G401.6 (cell line): Measurements from ENCODE around the gene EPHB1.
"Not testable (repeated sequence)": the region's sequence is repeated elsewhere in the genome, so short reads cannot be mapped to it uniquely, and the experiment has no call there.

ENCODE experiments used
- FAIRE-seq: peaks from 2 replicates; lab custom pipeline; 2012; peaks lifted over from hg19 to GRCh38; lab: Jason Lieb, UNC

The EPHB1 gene

GRCh38 chr3:135218304-135218703 is 423.2 kb downstream of the EPHB1 start:
- FAIRE-seq: no peak

DNA sequence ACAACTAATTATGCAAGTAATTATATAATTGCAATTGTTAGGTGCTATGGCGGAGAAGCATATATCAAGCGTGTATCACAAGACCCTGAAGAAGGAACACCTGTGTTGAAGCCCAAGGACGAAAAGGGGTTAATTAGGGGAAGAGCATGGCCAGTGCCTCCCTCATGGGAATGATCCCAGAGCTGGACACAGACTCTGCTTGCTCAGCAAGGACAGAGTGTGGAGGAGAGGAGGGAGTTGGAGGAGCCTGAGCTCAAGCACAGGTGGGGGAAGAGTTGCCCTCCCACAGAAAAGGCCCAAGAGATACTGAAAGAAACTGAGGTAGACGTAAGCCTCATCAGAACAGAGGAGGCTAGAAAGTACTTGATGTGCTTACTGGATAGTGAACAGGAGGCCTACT is 423.7 kb downstream of the EPHB1 start:
- no peak for FAIRE-seq

- FAIRE-seq: no peak
These were observed 429.8 kb downstream of the EPHB1 start for GRCh38 chr3:135224815-135225362.

- FAIRE-seq: no peak
These were observed 431.0 kb downstream of the EPHB1 start for GRCh38 chr3:135226057-135226456.

- no peak for FAIRE-seq
These were observed 433.1 kb downstream of the EPHB1 start for GRCh38 chr3:135228201-135228600.

DNA sequence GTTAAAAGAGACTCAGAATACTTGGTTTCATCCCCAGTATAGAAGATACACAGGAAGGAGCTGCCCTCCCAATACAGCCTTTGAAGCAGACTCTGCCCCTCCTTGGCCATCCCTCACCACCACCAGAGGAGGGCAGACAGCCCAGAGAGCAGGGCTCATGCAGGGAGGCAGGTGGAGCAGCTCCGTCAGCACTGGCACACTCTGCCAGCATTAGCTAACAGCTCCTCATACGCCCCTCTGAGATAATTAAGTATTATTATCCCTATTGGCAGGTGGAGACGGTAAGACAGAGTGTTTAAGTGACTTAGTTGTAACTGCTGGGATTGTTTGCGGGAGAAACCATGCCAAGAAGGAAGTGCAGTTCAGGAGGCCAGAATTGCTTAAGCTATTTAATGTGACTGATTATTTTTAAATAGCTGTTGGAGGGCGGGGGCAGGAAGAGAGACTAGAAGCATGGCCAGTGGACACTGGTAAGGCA is 434.0 kb downstream of the EPHB1 start:
- FAIRE-seq: no peak

DNA sequence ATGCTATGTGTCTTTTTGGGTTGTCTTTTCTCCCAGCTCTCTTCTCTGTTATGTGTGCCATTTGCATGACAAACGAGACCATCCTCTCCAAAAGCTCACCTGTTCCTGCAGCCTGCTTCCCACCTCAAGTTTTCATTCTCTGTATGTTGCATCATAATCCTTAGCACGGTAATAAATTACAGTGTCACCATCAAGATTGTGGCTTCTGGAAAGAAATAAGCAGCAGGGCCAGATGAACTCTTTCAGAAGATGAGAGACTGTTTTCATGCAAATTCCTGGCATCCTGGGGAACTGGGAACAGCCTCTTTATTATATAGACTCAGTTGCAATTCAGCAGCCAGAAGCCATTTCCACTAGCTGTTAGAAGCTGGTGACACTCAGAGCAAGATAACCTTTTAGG is 436.7 kb downstream of the EPHB1 start:
- no peak for FAIRE-seq

DNA sequence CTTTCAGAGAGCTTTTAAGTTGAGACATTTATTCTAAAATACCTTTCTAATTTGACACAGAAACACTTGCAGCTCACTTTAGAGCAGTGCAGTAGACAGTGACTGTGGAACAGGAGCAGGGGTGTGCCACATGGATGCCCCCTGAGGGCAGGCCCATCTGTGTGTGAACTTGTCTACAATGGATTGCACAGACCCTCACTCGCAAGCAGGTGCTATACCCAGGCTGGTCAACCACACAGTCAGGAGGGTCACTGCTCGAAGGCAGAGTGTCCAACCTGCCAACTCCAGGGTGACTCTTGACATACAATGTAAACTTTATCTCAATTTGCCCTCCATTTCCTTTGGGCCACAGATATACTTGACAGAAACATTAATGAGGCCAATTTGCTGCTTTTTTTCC is 437.2 kb downstream of the EPHB1 start:
- no peak for FAIRE-seq

DNA sequence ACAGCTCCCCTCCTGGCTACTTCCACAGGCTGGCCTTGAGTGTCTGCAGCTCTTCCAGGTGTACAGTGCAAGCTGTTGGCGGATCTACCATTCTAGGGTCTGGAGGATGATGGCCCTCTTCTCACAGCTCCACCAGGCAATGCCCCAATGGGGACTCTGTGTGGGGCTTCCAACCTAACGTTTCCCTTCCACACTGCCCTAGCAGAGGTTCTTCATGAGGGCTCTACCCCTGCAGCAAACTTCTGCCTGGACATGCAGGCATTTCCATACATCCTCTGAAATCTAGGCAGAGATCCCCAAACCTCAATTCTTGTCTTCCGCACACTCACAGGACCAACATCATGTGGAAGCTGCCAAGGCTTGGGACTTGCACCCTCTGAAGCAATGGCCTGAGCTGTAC is 438.4 kb downstream of the EPHB1 start:
- not testable (repeated sequence) for FAIRE-seq

DNA sequence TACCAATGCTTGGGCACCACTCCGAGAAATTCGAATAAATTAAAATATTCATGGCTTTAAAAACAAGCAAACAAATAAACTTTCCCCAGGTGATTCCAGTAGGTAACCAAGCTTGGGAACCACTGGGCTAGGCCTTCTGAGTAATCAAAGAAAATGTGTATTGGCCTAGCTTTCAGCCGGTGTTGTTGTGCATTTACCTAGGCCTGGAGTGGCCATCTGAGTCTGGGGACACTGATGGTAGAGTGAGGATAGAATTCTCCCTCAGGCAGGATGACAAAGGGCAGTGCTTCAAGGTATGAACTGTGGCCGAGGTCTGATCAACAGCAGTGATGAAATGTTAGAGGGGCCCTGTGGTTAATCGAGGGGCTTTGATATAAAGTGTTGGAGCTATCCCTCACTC is 440.5 kb downstream of the EPHB1 start:
- FAIRE-seq: no peak

GRCh38 chr3:135237371-135238143 is 442.5 kb downstream of the EPHB1 start:
- no peak for FAIRE-seq

GRCh38 chr3:135238236-135238830 is 443.3 kb downstream of the EPHB1 start:
- FAIRE-seq: no peak

DNA sequence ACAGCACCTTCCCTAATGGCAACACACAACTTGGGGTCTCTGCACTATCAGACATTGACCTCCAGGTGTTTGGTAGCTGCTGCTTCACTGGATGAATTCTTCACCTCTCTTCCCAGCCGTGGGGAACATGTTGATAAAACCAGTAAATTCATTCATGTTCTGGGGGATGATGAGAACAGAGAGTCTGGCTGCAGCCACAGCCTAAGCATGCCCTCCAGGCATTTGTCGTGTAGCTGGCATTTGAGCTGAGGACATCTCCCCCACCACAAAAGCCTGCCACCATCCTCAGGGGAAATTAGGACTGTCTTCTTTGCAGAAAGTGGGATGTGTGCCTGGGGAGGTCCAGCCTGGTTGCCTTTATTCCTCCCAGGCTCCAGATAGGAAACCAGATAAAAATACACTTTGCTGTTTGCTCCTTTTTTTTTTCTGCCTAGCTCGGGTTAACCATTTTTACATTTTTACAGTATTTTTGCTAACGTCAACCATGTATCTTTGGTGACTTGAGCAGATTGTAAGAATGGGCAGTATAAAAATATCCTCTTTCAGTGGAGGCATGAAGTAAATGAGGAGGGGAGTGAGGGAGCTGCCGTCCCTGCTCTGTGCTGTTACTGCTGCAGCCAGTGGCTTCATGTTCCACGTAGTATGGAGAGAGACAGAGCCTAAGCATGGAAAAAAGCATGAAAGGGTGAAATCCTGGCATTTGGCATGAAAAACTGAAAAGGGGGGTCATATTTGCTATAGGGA is 444.0 kb downstream of the EPHB1 start:
- FAIRE-seq: no peak

DNA sequence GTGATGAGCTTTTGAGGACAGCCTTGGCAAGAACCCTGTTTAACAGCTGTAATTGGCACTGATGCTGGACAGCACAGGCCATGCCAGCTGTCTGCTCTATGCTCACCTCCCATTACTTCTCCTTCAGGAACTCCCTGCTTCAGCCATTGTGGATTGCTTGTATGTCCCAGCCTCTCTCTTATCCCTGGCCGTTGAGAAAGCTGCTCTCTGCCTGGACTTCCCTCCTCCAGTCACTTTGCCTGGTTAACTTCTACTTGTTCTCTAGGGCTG is 444.5 kb downstream of the EPHB1 start:
- no peak for FAIRE-seq

DNA sequence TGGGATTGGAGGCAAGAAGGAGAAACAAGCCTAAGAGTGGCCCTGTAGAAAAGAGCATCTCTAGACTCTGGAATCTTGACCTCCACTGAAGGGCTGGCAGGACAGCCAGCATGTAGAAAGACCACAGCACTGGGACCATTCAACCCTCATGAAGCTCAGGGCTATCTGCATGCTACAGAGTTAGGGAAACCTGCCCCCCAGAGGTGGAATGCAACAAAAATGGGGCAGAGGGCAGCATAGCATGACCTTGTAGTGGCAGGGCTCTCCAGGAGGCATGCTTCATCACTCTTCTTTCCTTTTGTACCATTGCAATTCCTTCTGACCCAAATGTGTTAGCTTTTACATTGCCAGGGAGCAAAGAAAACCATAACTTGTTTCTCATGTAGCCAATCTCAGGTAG is 445.4 kb downstream of the EPHB1 start:
- FAIRE-seq: no peak

- no peak for FAIRE-seq
These were observed 447.2 kb downstream of the EPHB1 start for GRCh38 chr3:135242285-135242684.

DNA sequence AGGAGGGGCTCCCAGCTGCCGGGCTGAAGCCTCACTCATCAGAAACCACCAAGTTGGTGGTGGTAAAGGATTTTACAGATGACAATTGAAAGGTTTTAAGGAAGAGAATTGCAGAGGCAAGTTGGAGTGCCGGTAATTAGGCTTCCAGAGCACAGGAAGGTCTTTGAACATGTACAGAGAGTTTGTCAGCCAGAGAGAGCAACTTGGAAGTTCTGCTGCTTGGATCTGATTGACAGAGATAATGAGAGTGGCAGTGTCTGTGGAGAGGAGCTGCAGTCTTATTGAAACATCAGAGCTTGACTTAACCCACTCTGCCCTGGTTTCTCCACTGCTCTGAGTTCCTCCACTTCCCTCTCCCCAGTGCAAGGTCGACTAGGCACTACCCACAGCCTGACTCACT is 448.6 kb downstream of the EPHB1 start:
- FAIRE-seq: no peak

- FAIRE-seq: no peak
These were observed 451.0 kb downstream of the EPHB1 start for GRCh38 chr3:135246027-135246426.

DNA sequence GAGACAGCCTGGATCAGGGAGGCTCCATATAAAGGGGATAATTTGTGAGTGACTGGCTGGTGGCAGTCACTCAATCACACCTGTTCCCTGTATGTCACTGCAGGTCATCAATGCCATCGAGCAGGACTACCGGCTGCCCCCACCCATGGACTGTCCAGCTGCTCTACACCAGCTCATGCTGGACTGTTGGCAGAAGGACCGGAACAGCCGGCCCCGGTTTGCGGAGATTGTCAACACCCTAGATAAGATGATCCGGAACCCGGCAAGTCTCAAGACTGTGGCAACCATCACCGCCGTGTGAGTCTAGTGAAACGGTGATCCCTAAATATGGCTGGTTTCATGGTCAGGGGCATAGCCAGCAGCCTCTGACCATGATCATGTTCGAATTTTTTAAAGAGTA is 453.2 kb downstream of the EPHB1 start:
- FAIRE-seq: no peak

GRCh38 chr3:135249186-135249585 is 454.1 kb downstream of the EPHB1 start:
- no peak for FAIRE-seq

- no peak for FAIRE-seq
These were observed 463.9 kb downstream of the EPHB1 start for GRCh38 chr3:135258916-135259315.

- no peak for FAIRE-seq
These were observed 465.0 kb downstream of the EPHB1 start for GRCh38 chr3:135260025-135260424.

GRCh38 chr3:135261214-135261775 is 466.2 kb downstream of the EPHB1 start:
- FAIRE-seq: no peak
